Sigmoid colon (tissue), 4 donors: ENCODE measurements around the gene CAMKK1.

ENCODE experiments used
- POLR2A ChIP-seq, 2 donors: fragments of 450-650 bp; IDR thresholded peaks; one replicate each; pipeline ENCODE4 v1.6.1; 2016; ENCODE audit warnings: antibody characterized with exemption in 2 of 2, mild to moderate bottlenecking in 2 of 2, moderate library complexity in 2 of 2
- POLR2AphosphoS5 ChIP-seq, 4 donors: sonication (generic); formaldehyde crosslinking; IDR thresholded peaks; one replicate each; pipeline ENCODE4 v1.6.1; 2017; ENCODE audit warnings: antibody characterized with exemption in 4 of 4
- TF ChIP-seq, protein P1 (sequence below), 4 experiments: fragments of 450-650 bp in 3 of 4; fragments of 200-600 bp in 1 of 4; IDR thresholded peaks; one replicate each; pipeline ENCODE4 v1.5.1; 2016 to 2019; ENCODE audit warnings: antibody characterized with exemption in 4 of 4, mild to moderate bottlenecking in 3 of 4, moderate library complexity in 2 of 4

DNA sequence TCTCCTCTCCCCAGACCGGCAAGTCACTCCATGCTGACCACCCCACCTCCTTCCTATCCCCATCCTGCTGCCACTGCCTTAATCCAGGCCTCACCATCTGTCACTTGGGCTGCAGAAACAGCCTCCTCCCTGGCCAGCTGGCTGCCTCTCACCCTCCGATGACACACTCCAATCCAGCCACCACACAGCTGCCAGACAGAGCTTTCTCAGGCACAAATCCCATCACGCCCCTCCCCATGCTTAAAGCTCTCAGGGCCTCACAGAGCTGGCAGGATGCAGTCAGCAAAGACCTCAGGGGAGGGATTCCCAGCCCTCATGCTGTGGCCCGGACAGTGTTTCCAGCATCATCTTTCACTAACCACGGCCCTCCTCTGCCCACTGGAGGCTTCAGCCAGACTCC is 13.7 kb downstream of the CAMKK1 start:
- TF ChIP-seq, protein P1, sequence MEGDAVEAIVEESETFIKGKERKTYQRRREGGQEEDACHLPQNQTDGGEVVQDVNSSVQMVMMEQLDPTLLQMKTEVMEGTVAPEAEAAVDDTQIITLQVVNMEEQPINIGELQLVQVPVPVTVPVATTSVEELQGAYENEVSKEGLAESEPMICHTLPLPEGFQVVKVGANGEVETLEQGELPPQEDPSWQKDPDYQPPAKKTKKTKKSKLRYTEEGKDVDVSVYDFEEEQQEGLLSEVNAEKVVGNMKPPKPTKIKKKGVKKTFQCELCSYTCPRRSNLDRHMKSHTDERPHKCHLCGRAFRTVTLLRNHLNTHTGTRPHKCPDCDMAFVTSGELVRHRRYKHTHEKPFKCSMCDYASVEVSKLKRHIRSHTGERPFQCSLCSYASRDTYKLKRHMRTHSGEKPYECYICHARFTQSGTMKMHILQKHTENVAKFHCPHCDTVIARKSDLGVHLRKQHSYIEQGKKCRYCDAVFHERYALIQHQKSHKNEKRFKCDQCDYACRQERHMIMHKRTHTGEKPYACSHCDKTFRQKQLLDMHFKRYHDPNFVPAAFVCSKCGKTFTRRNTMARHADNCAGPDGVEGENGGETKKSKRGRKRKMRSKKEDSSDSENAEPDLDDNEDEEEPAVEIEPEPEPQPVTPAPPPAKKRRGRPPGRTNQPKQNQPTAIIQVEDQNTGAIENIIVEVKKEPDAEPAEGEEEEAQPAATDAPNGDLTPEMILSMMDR (IDR thresholded peaks at IDR 0.05) = no peak
- TF ChIP-seq POLR2A (IDR thresholded peaks at IDR 0.05) (no peak), POLR2AphosphoS5 (IDR thresholded peaks at IDR 0.05) (no peak)
